Erythroblast (primary cell): Measurements from ENCODE around the gene VANGL2.

Experiments
- GATA1 ChIP-seq: IDR thresholded peaks from 2 replicates; pipeline ENCODE4 v1.6.1; 2011; ENCODE audit warnings: low read depth, mild to moderate bottlenecking, control low read depth, low read length, moderate library complexity
- POLR2A ChIP-seq: IDR thresholded peaks from 2 replicates; pipeline ENCODE4 v1.6.1; 2011; ENCODE audit warnings: mild to moderate bottlenecking, low read length

DNA sequence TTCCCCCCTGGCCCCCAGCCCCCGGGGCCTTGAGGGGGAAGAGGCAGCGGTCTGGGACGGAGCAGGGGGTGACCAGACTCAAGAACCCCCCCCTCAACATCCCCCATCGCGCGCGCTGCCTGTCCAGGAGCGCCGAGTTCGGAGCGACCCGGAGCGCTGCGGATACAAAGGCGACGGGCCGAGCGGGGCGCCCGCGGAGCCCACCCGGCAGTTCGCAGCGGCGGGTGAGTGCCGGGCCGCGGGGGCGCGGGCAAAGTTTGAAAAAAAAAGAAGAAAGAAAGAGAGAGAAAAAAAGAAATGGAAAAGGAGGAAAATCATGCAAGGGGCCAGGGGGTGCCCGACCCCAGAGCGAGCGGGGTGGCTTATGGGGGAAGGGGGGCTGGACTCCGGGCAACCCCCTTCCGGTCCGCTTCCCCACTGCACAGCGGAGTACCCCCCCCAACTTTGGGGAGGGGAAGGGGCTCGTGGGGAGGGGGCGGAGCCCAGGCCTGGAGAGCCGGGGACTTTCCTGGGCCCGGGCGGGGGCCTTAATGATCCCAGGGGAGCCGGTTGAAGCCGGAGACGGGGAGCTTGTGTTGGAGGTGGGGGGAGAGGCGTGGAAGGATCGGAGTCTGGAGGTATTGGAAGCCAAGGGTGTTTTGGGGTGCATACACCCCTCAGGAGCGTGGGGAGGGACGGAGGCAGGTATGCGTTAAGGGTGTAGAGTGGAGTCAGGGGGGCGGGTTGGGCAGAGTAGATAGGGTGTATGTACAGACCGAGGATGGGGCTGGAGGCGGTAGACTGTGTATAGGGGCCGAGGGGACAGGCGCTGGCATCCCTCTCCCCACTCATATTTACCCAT is 502 bp downstream of the VANGL2 start:
- TF ChIP-seq POLR2A (no peak), GATA1 (no peak)
